Stimulated activated CD4-positive, alpha-beta T cell treated with anti-CD3 and anti-CD28 coated beads, Interleukin-1b, Interleukin-23, amount 100 ng/mL, for 48 hours (primary cell): Measurements from ENCODE around the gene CLDN10.
"Not testable (repeated sequence)": the region's sequence is repeated elsewhere in the genome, so short reads cannot be mapped to it uniquely, and the experiment has no call there.

Experiments
- DNase-seq: peaks from one replicate; pipeline ENCODE4 v3.0.0-alpha.2; 2020

Gene CLDN10, protein sequence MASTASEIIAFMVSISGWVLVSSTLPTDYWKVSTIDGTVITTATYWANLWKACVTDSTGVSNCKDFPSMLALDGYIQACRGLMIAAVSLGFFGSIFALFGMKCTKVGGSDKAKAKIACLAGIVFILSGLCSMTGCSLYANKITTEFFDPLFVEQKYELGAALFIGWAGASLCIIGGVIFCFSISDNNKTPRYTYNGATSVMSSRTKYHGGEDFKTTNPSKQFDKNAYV

DNA sequence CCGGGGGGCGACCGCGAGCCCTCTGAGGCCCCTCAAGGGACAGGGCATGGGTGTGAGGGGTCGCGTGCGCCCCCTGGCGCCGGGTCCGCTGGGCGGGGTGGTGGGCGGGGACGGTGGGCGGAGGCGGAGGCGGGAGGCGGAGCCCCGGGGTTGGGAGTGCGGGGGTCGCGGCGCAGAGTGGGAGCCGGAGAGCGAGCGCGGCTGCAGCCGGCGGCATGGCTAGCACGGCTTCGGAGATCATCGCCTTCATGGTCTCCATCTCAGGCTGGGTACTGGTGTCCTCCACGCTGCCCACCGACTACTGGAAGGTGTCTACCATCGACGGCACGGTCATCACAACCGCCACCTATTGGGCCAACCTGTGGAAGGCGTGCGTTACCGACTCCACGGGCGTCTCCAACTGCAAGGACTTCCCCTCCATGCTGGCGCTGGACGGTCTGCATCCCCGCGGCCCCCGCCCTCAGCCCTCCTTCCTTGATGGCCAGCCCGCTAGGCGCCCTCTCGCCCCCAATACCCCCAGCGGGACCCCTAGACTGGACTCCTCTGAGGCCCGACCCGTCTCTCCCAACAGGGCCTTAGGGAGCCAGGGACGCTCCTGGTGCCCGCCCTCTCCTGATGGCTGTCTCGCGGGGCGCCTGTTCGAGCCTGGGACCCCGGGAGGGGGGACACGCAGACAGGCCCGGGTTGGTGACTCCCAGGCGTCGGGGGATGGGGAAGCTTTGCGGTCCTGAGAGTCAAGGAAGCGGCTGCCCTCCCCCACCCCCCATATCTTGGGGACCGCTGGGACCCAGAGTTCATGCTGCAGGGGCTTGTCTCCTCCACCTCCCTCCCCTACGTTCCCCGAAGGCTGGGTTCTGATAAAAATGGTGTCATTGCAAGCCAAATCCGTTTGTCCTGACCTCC is at the start of gene CLDN10:
Gene CLDN10 (plus strand): TSS at position 182 of the 903 bp plus-strand sequence. CDS start 34 bp downstream, at position 216.
- no peak for DNase-seq

DNA sequence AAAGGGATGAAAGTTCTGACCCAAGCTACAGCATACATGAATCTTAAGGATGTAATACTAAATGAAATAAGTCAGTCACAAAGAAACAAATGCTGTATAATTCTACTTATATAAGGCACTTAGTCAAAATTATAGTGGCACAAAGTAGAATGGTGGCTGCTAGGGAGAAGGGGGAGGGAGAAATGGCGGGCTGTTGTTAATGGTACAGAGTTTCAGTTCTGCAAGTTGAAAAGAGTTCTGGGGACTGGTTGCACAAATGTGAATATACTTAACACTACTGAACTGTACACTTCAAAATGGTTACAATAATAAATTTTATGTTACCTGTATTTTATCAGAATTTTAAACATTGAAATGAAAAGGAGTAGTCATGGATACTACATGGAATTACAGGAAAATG is 48.9 kb upstream of the CLDN10 start:
- DNase-seq = no peak

- no peak for DNase-seq
These were observed 47.3 kb upstream of the CLDN10 start for GRCh38 chr13:95505265-95505664.

- no peak for DNase-seq
These were observed 46.5 kb upstream of the CLDN10 start for GRCh38 chr13:95505986-95506385.

DNA sequence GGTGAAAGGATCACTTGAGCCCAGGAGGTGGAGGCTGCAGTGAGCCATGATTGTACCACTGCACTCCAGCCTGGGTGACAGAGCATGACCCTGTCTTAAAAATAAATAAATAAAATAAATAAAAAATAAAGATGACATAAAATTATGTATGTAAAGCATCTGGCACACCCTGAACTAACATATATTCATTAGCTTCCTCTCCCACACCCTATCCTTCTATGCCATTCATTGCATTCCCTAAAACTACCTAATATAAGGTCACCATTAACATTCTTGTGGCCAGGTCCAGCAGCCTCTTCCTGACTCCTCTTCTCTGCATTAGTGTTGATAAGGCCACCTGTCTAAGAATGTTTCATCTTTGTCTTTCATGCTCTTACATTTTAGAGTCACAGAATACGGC is 44.5 kb upstream of the CLDN10 start:
- no peak for DNase-seq

DNA sequence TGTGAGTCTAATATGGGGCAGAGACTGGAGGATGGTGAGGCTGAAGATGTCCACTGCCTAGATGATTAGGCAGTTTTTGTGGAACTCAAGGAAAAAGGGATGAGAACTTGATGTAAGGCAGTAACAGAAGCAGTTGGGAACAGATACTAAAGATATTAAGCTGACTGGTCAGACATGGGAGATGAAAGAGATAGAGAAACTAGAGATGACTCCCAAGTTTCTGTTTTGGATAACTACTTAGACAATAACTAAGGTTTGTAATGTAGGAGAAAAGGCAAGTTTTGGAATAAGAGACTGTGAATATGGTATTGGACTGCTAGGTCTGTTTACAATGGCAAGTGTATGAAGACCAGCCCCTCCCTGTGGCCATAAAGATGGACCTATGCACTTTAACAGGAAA is 43.5 kb upstream of the CLDN10 start:
- DNase-seq = no peak

DNA sequence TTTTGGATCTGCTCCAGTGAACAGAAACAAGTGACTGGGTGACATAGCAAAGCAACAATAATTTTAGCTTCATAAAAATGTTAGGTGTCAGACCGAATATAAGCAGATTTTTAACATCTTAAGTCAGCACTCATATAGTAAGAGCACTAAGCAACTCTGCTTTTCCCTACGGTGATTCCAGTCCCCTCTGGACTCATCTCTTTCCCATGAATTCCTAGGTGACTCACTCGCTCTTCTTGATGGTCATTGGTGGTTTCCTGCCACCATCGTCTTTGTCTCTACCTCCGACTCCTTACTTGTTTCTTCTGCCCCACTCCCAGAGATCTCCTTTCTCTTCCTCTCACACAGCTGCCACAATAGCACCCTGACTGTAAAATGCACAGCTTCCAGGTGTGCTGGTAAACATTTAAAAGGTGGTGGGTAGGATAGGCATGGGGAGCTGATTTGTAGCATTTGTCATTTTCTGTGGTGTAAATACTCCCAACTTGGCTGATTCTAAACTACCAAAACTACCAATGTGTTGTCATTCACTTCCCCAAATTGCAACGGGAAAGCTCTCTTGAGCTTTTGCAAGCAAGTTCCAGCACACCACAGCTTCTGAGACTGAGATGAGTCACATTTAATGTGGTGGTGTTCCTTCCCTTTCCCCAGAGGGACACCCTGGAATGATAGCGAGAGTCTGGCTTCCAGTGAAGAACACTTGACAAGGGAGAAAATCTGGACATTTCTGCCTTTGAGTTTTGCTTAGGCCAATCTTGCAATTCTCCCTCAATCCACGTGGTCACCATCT is 42.8 kb upstream of the CLDN10 start:
- no peak for DNase-seq

- no peak for DNase-seq
These were observed 41.6 kb upstream of the CLDN10 start for GRCh38 chr13:95510950-95511349.

- DNase-seq = no peak
These were observed 40.1 kb upstream of the CLDN10 start for GRCh38 chr13:95512424-95512823.

DNA sequence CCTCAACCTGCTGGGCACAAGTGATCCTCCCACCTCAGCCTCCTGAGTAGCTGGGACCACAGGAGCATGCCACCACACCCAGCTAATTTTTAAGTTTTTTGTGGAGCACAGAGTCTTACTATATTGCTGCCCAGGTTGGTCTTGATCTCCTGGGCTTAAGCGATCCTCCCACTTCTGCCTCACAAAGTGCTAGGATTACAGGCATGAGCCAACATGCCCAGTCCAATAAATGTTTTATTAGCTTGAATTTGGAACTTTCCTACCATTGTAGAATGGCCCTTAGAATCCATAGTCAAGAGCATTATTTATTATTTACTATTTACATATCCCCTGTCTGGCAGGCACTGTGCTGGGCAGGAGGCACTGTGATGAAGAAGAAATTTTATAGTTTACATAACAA is 39.6 kb upstream of the CLDN10 start:
- DNase-seq = no peak

GRCh38 chr13:95515606-95516005 is 36.9 kb upstream of the CLDN10 start:
- DNase-seq = not testable (repeated sequence)

GRCh38 chr13:95516021-95516420 is 36.5 kb upstream of the CLDN10 start:
- no peak for DNase-seq

DNA sequence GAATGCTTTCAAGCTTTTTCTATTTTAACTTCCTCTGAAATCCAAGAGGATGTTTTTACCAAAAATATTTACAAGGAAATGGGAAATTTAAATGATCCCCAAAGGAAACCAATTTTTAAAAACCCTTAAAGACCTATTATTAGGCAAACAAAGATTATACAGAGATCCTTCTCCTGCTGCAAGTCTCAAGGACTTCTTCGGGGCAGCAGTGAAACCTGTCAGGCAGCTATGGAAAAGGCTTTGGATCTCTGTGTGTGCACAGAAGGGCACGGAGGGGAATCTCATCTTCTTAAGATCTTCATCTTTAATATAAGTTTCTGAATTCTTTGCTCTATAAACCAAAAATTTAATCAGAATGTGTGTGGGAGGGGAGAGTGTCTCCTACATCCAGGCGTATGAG is 36.0 kb upstream of the CLDN10 start:
- DNase-seq = no peak

GRCh38 chr13:95523598-95523997 is 28.9 kb upstream of the CLDN10 start:
- DNase-seq = no peak

- DNase-seq = no peak
These were observed 28.1 kb upstream of the CLDN10 start for GRCh38 chr13:95524264-95524901.

GRCh38 chr13:95527955-95528354 is 24.6 kb upstream of the CLDN10 start:
- DNase-seq = no peak

- DNase-seq = no peak
These were observed 22.3 kb upstream of the CLDN10 start for GRCh38 chr13:95530178-95530577.

GRCh38 chr13:95533545-95534160 is 18.9 kb upstream of the CLDN10 start:
- no peak for DNase-seq

- no peak for DNase-seq
These were observed 17.3 kb upstream of the CLDN10 start for GRCh38 chr13:95535243-95535642.

- no peak for DNase-seq
These were observed 15.8 kb upstream of the CLDN10 start for GRCh38 chr13:95536632-95537241.

GRCh38 chr13:95540888-95541287 is 11.6 kb upstream of the CLDN10 start:
- no peak for DNase-seq

- no peak for DNase-seq
These were observed 11.2 kb upstream of the CLDN10 start for GRCh38 chr13:95541308-95541707.
